Measurements from ENCODE around the gene FAT3. TPM values are rescaled to one million over a fixed set of nuclear protein-coding genes. Genes with fewer than 3 reads are reported as not detected.

The FAT3 gene
- total and polyA plus RNA-seq, 10 of the 15 experiments (the other 5 are each of a cell fraction or from before 2014, with no cell fraction given), result under 0.01 to 0.04 (median 0.01) TPM; not detected in 7

DNA sequence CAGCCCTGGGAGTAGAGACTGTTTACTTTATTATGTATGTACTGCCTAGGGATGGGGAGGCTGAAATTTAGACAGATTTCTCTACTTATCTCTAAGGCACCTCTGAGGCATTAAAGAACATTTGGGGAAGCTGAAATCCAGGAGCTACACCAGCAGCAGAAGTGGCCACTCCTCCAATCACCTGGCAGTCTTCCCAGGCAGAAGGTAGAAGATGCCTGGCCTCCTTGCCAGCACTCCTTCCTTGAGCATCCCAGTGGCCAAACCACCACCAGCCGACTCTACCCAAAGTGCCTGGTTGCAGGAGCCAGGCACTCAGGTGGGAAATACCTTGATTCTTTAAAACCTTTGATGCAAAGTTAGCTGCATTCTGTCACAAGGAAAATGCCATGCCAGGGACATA is 1.9 kb upstream of the FAT3 start (continued):
- TF ChIP-seq, protein P1, sequence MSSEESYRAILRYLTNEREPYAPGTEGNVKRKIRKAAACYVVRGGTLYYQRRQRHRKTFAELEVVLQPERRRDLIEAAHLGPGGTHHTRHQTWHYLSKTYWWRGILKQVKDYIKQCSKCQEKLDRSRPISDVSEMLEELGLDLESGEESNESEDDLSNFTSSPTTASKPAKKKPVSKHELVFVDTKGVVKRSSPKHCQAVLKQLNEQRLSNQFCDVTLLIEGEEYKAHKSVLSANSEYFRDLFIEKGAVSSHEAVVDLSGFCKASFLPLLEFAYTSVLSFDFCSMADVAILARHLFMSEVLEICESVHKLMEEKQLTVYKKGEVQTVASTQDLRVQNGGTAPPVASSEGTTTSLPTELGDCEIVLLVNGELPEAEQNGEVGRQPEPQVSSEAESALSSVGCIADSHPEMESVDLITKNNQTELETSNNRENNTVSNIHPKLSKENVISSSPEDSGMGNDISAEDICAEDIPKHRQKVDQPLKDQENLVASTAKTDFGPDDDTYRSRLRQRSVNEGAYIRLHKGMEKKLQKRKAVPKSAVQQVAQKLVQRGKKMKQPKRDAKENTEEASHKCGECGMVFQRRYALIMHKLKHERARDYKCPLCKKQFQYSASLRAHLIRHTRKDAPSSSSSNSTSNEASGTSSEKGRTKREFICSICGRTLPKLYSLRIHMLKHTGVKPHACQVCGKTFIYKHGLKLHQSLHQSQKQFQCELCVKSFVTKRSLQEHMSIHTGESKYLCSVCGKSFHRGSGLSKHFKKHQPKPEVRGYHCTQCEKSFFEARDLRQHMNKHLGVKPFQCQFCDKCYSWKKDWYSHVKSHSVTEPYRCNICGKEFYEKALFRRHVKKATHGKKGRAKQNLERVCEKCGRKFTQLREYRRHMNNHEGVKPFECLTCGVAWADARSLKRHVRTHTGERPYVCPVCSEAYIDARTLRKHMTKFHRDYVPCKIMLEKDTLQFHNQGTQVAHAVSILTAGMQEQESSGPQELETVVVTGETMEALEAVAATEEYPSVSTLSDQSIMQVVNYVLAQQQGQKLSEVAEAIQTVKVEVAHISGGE (CRISPR knock-in tag; IDR thresholded peaks at IDR 0.05), result no peak

DNA sequence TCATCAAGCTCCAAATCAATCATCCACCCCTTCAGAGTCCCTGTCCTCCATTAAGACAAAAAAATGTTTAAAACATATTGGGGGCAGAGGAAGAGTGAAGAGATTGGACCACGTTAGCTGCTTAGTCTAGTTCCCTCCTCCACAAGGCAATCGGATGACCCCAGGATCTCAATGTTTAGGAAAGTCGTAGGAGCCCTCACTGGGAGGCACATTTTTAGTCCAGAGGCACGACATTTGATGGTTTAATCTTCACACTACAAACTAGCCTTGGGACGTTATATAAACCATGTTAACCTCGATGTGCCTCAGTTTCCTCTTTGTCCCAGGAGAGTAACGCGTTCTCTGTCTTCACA is 588 bp upstream of the FAT3 start:
- Histone ChIP-seq H3K4me1 (ENCODE audit: control insufficient read depth, insufficient read depth, low read length) (no peaks in the 10 kb centered on the region), H3K9ac (ENCODE audit: control insufficient read depth, insufficient read depth, low read length) (no peak overlapping the region), H4K20me1 (ENCODE audit: control insufficient read depth, insufficient read depth) (no peaks in the 10 kb centered on the region), H3K4me2 (ENCODE audit: control insufficient read depth, insufficient read depth) (no peak overlapping the region), H3K27ac (ENCODE audit: control insufficient read depth, insufficient read depth) (no peak overlapping the region), H3K4me3 (no peak overlapping the region), H3K36me3 (ENCODE audit: control insufficient read depth in 2 of 2, insufficient read depth in 2 of 2, low read length in 1 of 2) (no peaks in the 10 kb centered on the region), H3K27me3 (replicated peaks in 1 of 2; ENCODE audit: control insufficient read depth in 2 of 2, insufficient read depth in 2 of 2, low read length in 1 of 2) (peaks cover 4 to 12% of the 10 kb centered on the region in 2 experiments; a peak in 3 of 4 replicates), H3K79me2 (ENCODE audit: control insufficient read depth, insufficient read depth, low read length) (no peaks in the 10 kb centered on the region), H3K9me3 (replicated peaks; ENCODE audit: control insufficient read depth, insufficient read depth, low read length) (no peaks in the 10 kb centered on the region), H2AFZ (ENCODE audit: control insufficient read depth, low read depth, low read length) (no peak overlapping the region)
- DNase-seq (ENCODE audit: low read depth, low spot score) (no peak), FAIRE-seq (no peak), ATAC-seq (no peak)
- POLR2A ChIA-PET, result no interaction called here
- no TSS peak for BruUV-seq (replicated peaks)
- CTCF ChIA-PET, result no interaction called here
- SMC1A ChIA-PET (ENCODE audit: uncharacterized antibody, unreplicated experiment), result no interaction called here
- in situ Hi-C loops (cut with MboI) (no loop called here), intact Hi-C loops (cut with micrococcal nuclease; ENCODE audit: unreplicated experiment) (no loop called here)
- WGBS (ENCODE audit: insufficient coverage, insufficient replicate concordance, low lambda C conversion rate, missing lambda C conversion rate), result 21% methylated on average over 8 of the region's 8 CpGs
- RAD21 ChIA-PET (ENCODE audit: unreplicated experiment), result no interaction called here
- TF ChIP-seq JUND (IDR thresholded peaks at IDR 0.05; ENCODE audit: low read depth, low read length) (no peak), ESRRA (IDR thresholded peaks at IDR 0.05; ENCODE audit: low read length) (no peak), KDM1A (IDR thresholded peaks at IDR 0.05; ENCODE audit: borderline replicate concordance) (no peak), TCF3 (IDR thresholded peaks at IDR 0.05; ENCODE audit: borderline replicate concordance, insufficient read depth, low read depth, low read length) (no peak), PAX5 (IDR thresholded peaks at IDR 0.05; ENCODE audit: borderline replicate concordance, low read depth, low read length) (no peak), EED (IDR thresholded peaks at IDR 0.05; ENCODE audit: low read depth) (no peak), SMAD1 (IDR thresholded peaks at IDR 0.05; ENCODE audit: low read depth, partially characterized antibody) (no peak)
- TF ChIP-seq, protein P2, sequence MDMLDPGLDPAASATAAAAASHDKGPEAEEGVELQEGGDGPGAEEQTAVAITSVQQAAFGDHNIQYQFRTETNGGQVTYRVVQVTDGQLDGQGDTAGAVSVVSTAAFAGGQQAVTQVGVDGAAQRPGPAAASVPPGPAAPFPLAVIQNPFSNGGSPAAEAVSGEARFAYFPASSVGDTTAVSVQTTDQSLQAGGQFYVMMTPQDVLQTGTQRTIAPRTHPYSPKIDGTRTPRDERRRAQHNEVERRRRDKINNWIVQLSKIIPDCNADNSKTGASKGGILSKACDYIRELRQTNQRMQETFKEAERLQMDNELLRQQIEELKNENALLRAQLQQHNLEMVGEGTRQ (IDR thresholded peaks at IDR 0.05; ENCODE audit: borderline replicate concordance, low read depth, low read length), result no peak
- TF ChIP-seq, protein P3, sequence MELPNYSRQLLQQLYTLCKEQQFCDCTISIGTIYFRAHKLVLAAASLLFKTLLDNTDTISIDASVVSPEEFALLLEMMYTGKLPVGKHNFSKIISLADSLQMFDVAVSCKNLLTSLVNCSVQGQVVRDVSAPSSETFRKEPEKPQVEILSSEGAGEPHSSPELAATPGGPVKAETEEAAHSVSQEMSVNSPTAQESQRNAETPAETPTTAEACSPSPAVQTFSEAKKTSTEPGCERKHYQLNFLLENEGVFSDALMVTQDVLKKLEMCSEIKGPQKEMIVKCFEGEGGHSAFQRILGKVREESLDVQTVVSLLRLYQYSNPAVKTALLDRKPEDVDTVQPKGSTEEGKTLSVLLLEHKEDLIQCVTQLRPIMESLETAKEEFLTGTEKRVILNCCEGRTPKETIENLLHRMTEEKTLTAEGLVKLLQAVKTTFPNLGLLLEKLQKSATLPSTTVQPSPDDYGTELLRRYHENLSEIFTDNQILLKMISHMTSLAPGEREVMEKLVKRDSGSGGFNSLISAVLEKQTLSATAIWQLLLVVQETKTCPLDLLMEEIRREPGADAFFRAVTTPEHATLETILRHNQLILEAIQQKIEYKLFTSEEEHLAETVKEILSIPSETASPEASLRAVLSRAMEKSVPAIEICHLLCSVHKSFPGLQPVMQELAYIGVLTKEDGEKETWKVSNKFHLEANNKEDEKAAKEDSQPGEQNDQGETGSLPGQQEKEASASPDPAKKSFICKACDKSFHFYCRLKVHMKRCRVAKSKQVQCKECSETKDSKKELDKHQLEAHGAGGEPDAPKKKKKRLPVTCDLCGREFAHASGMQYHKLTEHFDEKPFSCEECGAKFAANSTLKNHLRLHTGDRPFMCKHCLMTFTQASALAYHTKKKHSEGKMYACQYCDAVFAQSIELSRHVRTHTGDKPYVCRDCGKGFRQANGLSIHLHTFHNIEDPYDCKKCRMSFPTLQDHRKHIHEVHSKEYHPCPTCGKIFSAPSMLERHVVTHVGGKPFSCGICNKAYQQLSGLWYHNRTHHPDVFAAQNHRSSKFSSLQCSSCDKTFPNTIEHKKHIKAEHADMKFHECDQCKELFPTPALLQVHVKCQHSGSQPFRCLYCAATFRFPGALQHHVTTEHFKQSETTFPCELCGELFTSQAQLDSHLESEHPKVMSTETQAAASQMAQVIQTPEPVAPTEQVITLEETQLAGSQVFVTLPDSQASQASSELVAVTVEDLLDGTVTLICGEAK (IDR thresholded peaks at IDR 0.05; ENCODE audit: borderline replicate concordance), result no peak
- TF ChIP-seq, protein P4, sequence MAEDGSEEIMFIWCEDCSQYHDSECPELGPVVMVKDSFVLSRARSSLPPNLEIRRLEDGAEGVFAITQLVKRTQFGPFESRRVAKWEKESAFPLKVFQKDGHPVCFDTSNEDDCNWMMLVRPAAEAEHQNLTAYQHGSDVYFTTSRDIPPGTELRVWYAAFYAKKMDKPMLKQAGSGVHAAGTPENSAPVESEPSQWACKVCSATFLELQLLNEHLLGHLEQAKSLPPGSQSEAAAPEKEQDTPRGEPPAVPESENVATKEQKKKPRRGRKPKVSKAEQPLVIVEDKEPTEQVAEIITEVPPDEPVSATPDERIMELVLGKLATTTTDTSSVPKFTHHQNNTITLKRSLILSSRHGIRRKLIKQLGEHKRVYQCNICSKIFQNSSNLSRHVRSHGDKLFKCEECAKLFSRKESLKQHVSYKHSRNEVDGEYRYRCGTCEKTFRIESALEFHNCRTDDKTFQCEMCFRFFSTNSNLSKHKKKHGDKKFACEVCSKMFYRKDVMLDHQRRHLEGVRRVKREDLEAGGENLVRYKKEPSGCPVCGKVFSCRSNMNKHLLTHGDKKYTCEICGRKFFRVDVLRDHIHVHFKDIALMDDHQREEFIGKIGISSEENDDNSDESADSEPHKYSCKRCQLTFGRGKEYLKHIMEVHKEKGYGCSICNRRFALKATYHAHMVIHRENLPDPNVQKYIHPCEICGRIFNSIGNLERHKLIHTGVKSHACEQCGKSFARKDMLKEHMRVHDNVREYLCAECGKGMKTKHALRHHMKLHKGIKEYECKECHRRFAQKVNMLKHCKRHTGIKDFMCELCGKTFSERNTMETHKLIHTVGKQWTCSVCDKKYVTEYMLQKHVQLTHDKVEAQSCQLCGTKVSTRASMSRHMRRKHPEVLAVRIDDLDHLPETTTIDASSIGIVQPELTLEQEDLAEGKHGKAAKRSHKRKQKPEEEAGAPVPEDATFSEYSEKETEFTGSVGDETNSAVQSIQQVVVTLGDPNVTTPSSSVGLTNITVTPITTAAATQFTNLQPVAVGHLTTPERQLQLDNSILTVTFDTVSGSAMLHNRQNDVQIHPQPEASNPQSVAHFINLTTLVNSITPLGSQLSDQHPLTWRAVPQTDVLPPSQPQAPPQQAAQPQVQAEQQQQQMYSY (CRISPR knock-in tag; IDR thresholded peaks at IDR 0.05), result no peak
